Measurements from ENCODE around the gene RFTN1.

GRCh38 chr3:16362770-16363169 lies 150.7 kb downstream of the RFTN1 start:
- no peak for TF ChIP-seq CTCF (IDR thresholded peaks at IDR 0.05)
- no peak for TF ChIP-seq EZH2 (IDR thresholded peaks at IDR 0.05)
- no peak for TF ChIP-seq EZH2phosphoT487 (IDR thresholded peaks at IDR 0.05)
